Measurements from ENCODE around the gene MPC2.

MPC2 gene

DNA sequence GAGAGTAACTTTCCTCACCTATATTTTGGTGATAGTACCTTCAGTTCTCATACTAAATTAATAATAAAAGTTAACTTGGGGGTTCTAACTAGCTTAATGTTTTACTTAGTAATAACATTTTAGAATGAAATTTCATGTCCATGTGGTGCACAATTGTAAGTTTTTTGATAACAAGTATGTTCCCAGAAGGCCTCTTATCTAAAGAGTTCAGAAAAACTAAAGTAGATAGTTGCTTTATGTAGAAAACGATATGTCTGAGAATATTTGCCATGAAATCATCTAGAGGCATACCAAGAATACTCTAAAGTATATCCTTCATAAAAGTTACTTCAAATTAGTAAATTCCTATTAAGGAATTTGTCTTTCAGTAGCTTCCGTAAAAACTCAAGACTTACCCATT lies 12.8 kb downstream of the MPC2 start:
- no peaks in the 10 kb centered on the region for H3K36me3 ChIP-seq (ENCODE audit: control insufficient read depth, insufficient read depth, low read length)
- no peaks in the 10 kb centered on the region for H3K9me3 ChIP-seq (ENCODE audit: control insufficient read depth, low read length)
- no peaks in the 10 kb centered on the region for H3K4me1 ChIP-seq (ENCODE audit: control insufficient read depth, insufficient read depth, low read length)
- no peaks in the 10 kb centered on the region for H3K27me3 ChIP-seq (ENCODE audit: control insufficient read depth, insufficient read depth, low read length, poor library complexity, severe bottlenecking)
- 80 to 100% methylated on average over 1 to 2 of the region's 2 CpGs for WGBS, 2 experiments
- no peak overlapping the region for H3K27ac ChIP-seq (ENCODE audit: insufficient read depth, low read depth, low read length, poor library complexity, severe bottlenecking)
- no peak overlapping the region for H3K4me3 ChIP-seq (ENCODE audit: insufficient read depth, low read depth, low read length)

- no peaks in the 10 kb centered on the region for H3K27me3 ChIP-seq (ENCODE audit: control insufficient read depth, insufficient read depth, low read length, poor library complexity, severe bottlenecking)
- H3K36me3 ChIP-seq (ENCODE audit: control insufficient read depth, insufficient read depth, low read length), result no peaks in the 10 kb centered on the region
- H3K4me3 ChIP-seq (ENCODE audit: insufficient read depth, low read depth, low read length), result no peak overlapping the region
- H3K9me3 ChIP-seq (ENCODE audit: control insufficient read depth, low read length), result no peaks in the 10 kb centered on the region
- 93 to 99% methylated on average over 1 to 3 of the region's 3 CpGs for WGBS, 2 experiments
- no peaks in the 10 kb centered on the region for H3K4me1 ChIP-seq (ENCODE audit: control insufficient read depth, insufficient read depth, low read length)
- no peak overlapping the region for H3K27ac ChIP-seq (ENCODE audit: insufficient read depth, low read depth, low read length, poor library complexity, severe bottlenecking)
These were observed 13.4 kb downstream of the MPC2 start for GRCh38 chr1:167923324-167924056.

DNA sequence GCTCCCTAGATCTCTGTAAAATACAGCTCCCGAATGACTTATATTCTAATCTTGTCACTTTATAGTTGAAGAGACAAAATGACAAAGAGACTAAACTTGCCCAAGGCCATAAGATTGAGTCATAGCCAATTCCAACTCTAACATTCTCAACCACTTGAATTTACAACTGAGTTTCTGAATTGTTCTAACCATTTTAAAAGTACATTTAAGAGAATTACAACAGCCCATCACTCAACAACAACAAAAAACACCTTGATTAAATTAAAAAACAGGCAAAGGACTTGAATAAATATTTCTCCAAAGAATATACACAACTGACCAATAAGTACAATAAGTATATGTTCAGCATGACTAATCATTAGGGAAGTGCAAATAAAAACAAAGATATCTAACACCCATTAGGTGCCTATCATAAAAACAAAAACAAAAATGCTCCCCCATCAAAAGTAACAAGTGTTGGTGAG lies 14.2 kb downstream of the MPC2 start:
- Histone ChIP-seq H3K27ac (ENCODE audit: insufficient read depth, low read depth, low read length, poor library complexity, severe bottlenecking) (no peak overlapping the region), H3K27me3 (ENCODE audit: control insufficient read depth, insufficient read depth, low read length, poor library complexity, severe bottlenecking) (no peaks in the 10 kb centered on the region), H3K4me3 (ENCODE audit: insufficient read depth, low read depth, low read length) (no peak overlapping the region), H3K9me3 (ENCODE audit: control insufficient read depth, low read length) (no peaks in the 10 kb centered on the region), H3K36me3 (ENCODE audit: control insufficient read depth, insufficient read depth, low read length) (no peaks in the 10 kb centered on the region), H3K4me1 (ENCODE audit: control insufficient read depth, insufficient read depth, low read length) (no peaks in the 10 kb centered on the region)
- 94 to 100% methylated on average over 1 of the region's 1 CpG for whole genome bisulfite sequencing, 2 experiments

GRCh38 chr1:167922023-167922422 lies 14.8 kb downstream of the MPC2 start:
- no peaks in the 10 kb centered on the region for H3K4me1 ChIP-seq (ENCODE audit: control insufficient read depth, insufficient read depth, low read length)
- no peak overlapping the region for H3K27ac ChIP-seq (ENCODE audit: insufficient read depth, low read depth, low read length, poor library complexity, severe bottlenecking)
- no peaks in the 10 kb centered on the region for H3K9me3 ChIP-seq (ENCODE audit: control insufficient read depth, low read length)
- peaks cover 1% of the 10 kb centered on the region for H3K36me3 ChIP-seq (ENCODE audit: control insufficient read depth, insufficient read depth, low read length)
- no peak overlapping the region for H3K4me3 ChIP-seq (ENCODE audit: insufficient read depth, low read depth, low read length)
- no peaks in the 10 kb centered on the region for H3K27me3 ChIP-seq (ENCODE audit: control insufficient read depth, insufficient read depth, low read length, poor library complexity, severe bottlenecking)

DNA sequence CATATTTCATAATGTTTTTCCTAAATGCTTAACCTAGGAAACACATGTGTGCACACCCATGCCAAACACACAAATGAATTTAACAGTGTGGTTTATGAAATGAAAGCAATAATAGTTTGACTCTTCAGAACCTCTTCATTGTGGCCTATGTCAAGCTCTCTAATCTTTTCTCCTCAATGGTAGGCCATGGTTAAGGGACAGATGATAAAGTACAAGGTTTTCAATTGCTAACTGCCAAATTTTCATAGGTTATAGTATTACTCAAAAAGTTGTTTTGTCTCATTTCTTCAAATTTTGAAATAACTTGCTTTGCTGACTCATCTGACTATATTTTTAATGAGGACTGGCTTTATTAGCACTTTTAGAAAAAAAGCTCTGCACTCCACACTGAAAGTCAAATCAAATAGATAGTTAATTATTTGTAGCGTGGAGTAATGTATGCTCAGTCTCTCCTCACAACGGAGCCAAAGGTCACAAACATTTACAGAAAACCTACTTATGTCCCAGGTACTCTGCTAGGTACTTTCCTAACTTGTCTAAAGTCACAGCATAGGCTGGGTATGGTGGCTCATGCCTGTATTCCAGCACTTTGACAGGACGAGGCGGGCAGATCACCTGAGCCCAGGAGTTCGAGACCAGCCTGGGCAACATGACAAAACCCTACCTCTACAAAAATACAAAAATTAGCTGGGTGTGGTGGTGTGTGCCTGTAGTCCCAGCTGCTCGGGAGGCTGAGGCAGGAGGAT lies 19.9 kb downstream of the MPC2 start:
- H3K27ac ChIP-seq (ENCODE audit: insufficient read depth, low read depth, low read length, poor library complexity, severe bottlenecking), result no peak overlapping the region
- H3K36me3 ChIP-seq (ENCODE audit: control insufficient read depth, insufficient read depth, low read length), result peaks cover 5% of the 10 kb centered on the region
- H3K9me3 ChIP-seq (ENCODE audit: control insufficient read depth, low read length), result no peaks in the 10 kb centered on the region
- no peaks in the 10 kb centered on the region for H3K4me1 ChIP-seq (ENCODE audit: control insufficient read depth, insufficient read depth, low read length)
- no peaks in the 10 kb centered on the region for H3K27me3 ChIP-seq (ENCODE audit: control insufficient read depth, insufficient read depth, low read length, poor library complexity, severe bottlenecking)
- 95 to 96% methylated on average over 5 of the region's 6 CpGs for WGBS, 2 experiments
- no peak overlapping the region for H3K4me3 ChIP-seq (ENCODE audit: insufficient read depth, low read depth, low read length)

DNA sequence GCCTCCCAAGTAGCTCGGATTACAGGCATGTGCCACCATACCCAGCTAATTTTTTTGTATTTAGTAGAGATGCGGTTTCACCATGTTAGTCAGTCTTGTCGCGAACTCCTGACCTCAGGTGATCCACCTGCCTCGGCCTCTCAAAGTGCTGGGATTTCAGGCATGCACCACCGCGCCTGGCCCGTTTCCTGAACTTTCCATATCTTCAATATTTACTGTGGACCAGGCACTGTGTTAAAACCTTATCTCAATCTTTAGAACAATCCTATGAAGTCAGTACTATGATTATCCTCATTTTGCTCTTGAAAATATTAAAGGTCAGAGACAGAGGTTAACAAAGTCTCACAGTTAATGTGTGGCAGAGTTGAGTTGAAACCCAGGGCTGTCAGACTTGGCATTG lies 21.3 kb downstream of the MPC2 start:
- 91 to 97% methylated on average over 8 of the region's 8 CpGs for WGBS, 2 experiments
- H3K4me1 ChIP-seq (ENCODE audit: control insufficient read depth, insufficient read depth, low read length), result no peaks in the 10 kb centered on the region
- no peak overlapping the region for H3K27ac ChIP-seq (ENCODE audit: insufficient read depth, low read depth, low read length, poor library complexity, severe bottlenecking)
- H3K36me3 ChIP-seq (ENCODE audit: control insufficient read depth, insufficient read depth, low read length), result peaks cover 5% of the 10 kb centered on the region
- H3K4me3 ChIP-seq (ENCODE audit: insufficient read depth, low read depth, low read length), result no peak overlapping the region
- no peaks in the 10 kb centered on the region for H3K9me3 ChIP-seq (ENCODE audit: control insufficient read depth, low read length)
- H3K27me3 ChIP-seq (ENCODE audit: control insufficient read depth, insufficient read depth, low read length, poor library complexity, severe bottlenecking), result no peaks in the 10 kb centered on the region

- Histone ChIP-seq H3K4me1 (ENCODE audit: control insufficient read depth, insufficient read depth, low read length) (no peaks in the 10 kb centered on the region), H3K4me3 (ENCODE audit: insufficient read depth, low read depth, low read length) (no peak within 1 kb of the TSS), H3K27ac (ENCODE audit: insufficient read depth, low read depth, low read length, poor library complexity, severe bottlenecking) (no peak within 1 kb of the TSS), H3K9me3 (ENCODE audit: control insufficient read depth, low read length) (peaks cover 2% of the 10 kb centered on the region), H3K27me3 (ENCODE audit: control insufficient read depth, insufficient read depth, low read length, poor library complexity, severe bottlenecking) (no peaks in the 10 kb centered on the region), H3K36me3 (ENCODE audit: control insufficient read depth, insufficient read depth, low read length) (peaks cover 5% of the 10 kb centered on the region)
- 90 to 92% methylated on average over 9 of the region's 9 CpGs for WGBS, 2 experiments
These were observed 22.9 kb downstream of the MPC2 start, which contains the start of gene ADCY10 for GRCh38 chr1:167913895-167914496. Gene ADCY10, minus strand, starts transcription at chr1:167914134. Its CDS starts 8,994 bp downstream, at chr1:167905140.

DNA sequence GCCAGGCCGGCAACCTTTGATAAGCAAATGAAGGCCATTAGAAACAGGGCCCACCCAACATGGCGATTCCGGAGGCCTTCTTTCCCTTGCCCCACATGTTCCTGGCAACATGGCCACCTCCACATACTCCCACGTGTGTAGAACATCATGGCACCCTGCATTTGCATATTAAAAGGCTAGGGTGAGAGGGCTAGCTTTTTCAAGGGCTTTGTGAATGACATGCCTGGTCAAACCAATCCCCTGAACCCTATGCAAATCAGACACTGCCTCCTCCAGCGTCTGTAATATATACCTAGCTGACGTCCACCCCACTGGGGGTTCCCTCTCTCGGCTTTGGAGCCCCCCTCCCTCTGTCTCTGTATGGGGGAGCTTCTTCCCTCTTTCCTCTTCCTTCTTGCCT lies 24.6 kb downstream of the MPC2 start:
- Histone ChIP-seq H3K36me3 (ENCODE audit: control insufficient read depth, insufficient read depth, low read length) (peaks cover 5% of the 10 kb centered on the region), H3K27ac (ENCODE audit: insufficient read depth, low read depth, low read length, poor library complexity, severe bottlenecking) (no peak overlapping the region), H3K4me3 (ENCODE audit: insufficient read depth, low read depth, low read length) (no peak overlapping the region), H3K27me3 (ENCODE audit: control insufficient read depth, insufficient read depth, low read length, poor library complexity, severe bottlenecking) (no peaks in the 10 kb centered on the region), H3K9me3 (ENCODE audit: control insufficient read depth, low read length) (peaks cover 2% of the 10 kb centered on the region), H3K4me1 (ENCODE audit: control insufficient read depth, insufficient read depth, low read length) (no peaks in the 10 kb centered on the region)
- WGBS, 2 experiments, result 74 to 75% methylated on average over 7 of the region's 7 CpGs

GRCh38 chr1:167911413-167911812 lies 25.5 kb downstream of the MPC2 start:
- 96% methylated on average over 8 of the region's 8 CpGs for WGBS, 2 experiments
- no peak overlapping the region for H3K27ac ChIP-seq (ENCODE audit: insufficient read depth, low read depth, low read length, poor library complexity, severe bottlenecking)
- H3K4me1 ChIP-seq (ENCODE audit: control insufficient read depth, insufficient read depth, low read length), result no peaks in the 10 kb centered on the region
- H3K27me3 ChIP-seq (ENCODE audit: control insufficient read depth, insufficient read depth, low read length, poor library complexity, severe bottlenecking), result no peaks in the 10 kb centered on the region
- H3K36me3 ChIP-seq (ENCODE audit: control insufficient read depth, insufficient read depth, low read length), result no peaks in the 10 kb centered on the region
- peaks cover 2% of the 10 kb centered on the region for H3K9me3 ChIP-seq (ENCODE audit: control insufficient read depth, low read length)
- no peak overlapping the region for H3K4me3 ChIP-seq (ENCODE audit: insufficient read depth, low read depth, low read length)

DNA sequence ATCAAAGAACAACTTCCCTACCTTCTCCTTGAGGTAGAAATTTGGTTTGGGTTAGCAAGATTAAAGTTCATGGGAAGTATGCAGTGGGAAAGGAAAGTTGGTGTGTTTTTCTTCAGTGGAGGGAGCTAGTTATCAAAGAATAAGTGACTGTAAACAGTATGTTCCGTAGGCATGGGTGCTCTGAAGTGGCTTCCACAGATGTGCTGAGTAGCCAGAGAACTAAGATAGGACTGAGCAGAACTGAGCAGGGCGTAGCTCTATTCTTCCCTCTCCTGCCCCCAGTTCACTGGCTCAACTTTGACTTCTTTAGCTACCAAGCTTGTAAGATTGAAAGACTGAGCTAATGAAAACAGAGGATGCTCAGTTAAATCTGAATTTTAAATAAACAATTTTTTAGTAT lies 26.3 kb downstream of the MPC2 start:
- Histone ChIP-seq H3K36me3 (ENCODE audit: control insufficient read depth, insufficient read depth, low read length) (no peaks in the 10 kb centered on the region), H3K27me3 (ENCODE audit: control insufficient read depth, insufficient read depth, low read length, poor library complexity, severe bottlenecking) (no peaks in the 10 kb centered on the region), H3K4me1 (ENCODE audit: control insufficient read depth, insufficient read depth, low read length) (peaks cover 3% of the 10 kb centered on the region), H3K27ac (ENCODE audit: insufficient read depth, low read depth, low read length, poor library complexity, severe bottlenecking) (no peak overlapping the region), H3K9me3 (ENCODE audit: control insufficient read depth, low read length) (peaks cover 2% of the 10 kb centered on the region), H3K4me3 (ENCODE audit: insufficient read depth, low read depth, low read length) (no peak overlapping the region)
- WGBS, 2 experiments, result 93 to 100% methylated on average over 2 of the region's 2 CpGs
